H9 (cell line): ENCODE results near the gene PIEZO2. TPM values are rescaled to one million over a fixed set of nuclear protein-coding genes. Genes with fewer than 3 reads are reported as not detected.

Source experiments
- DNase-seq: peaks from one replicate; pipeline ENCODE4 v3.0.0-alpha.2; 2017
- H2AFZ ChIP-seq: one replicate; pipeline ENCODE4 v1.6.1; 2013; ENCODE audit warnings: mild to moderate bottlenecking, low read length, control low read depth, moderate library complexity
- H2AK5ac ChIP-seq: 2 replicates; pipeline ENCODE4 v1.6.1; 2013; ENCODE audit warnings: low read length, control low read depth, mixed read lengths; ENCODE audit not compliant: insufficient read length
- H2BK120ac ChIP-seq: one replicate; pipeline ENCODE4 v1.6.1; 2013; ENCODE audit warnings: low read depth, mild to moderate bottlenecking, low read length, control low read depth, inconsistent platforms; ENCODE audit not compliant: poor library complexity, severe bottlenecking
- H2BK12ac ChIP-seq: 2 replicates; pipeline ENCODE4 v1.6.1; 2013; ENCODE audit warnings: low read length, control low read depth, mixed read lengths, low read depth; ENCODE audit not compliant: insufficient read length
- H2BK15ac ChIP-seq: 2 replicates; pipeline ENCODE4 v1.6.1; 2013; ENCODE audit warnings: low read depth, low read length, control low read depth
- H2BK20ac ChIP-seq: one replicate; pipeline ENCODE4 v1.6.1; 2013; ENCODE audit warnings: low read depth, mild to moderate bottlenecking, low read length, control low read depth, inconsistent platforms; ENCODE audit not compliant: poor library complexity, severe bottlenecking
- H2BK5ac ChIP-seq: 2 replicates; pipeline ENCODE4 v1.6.1; 2013; ENCODE audit warnings: low read length, control low read depth, mixed read lengths; ENCODE audit not compliant: insufficient read length
- H3K14ac ChIP-seq: 2 replicates; pipeline ENCODE4 v1.6.1; 2013; ENCODE audit warnings: low read length, control low read depth; ENCODE audit not compliant: insufficient read depth
- H3K18ac ChIP-seq: 2 replicates; pipeline ENCODE4 v1.6.1; 2013; ENCODE audit warnings: low read depth, mild to moderate bottlenecking, mixed read lengths, low read length, control low read depth; ENCODE audit not compliant: insufficient read length
- H3K23ac ChIP-seq: 2 replicates; pipeline ENCODE4 v1.6.1; 2013; ENCODE audit warnings: low read length, control low read depth, mixed read lengths, low read depth; ENCODE audit not compliant: insufficient read length
- H3K23me2 ChIP-seq: 2 replicates; pipeline ENCODE4 v1.6.1; 2013; ENCODE audit warnings: low read depth, mild to moderate bottlenecking, mixed read lengths, low read length, control low read depth; ENCODE audit not compliant: insufficient read length, poor library complexity, severe bottlenecking
- H3K27ac ChIP-seq: 2 replicates; pipeline ENCODE4 v1.5.1; 2013; ENCODE audit warnings: low read length, control low read depth, mixed read lengths, low read depth; ENCODE audit not compliant: insufficient read length
- H3K27me3 ChIP-seq: 2 replicates; pipeline ENCODE4 v1.6.1; 2013; ENCODE audit warnings: low read length, control low read depth, inconsistent platforms; ENCODE audit not compliant: insufficient read depth
- H3K4ac ChIP-seq: 2 replicates; pipeline ENCODE4 v1.6.1; 2013; ENCODE audit warnings: low read depth, mild to moderate bottlenecking, control low read depth, inconsistent platforms, low read length, moderate library complexity
- H3K4me1 ChIP-seq: 2 replicates; pipeline ENCODE4 v1.6.1; 2013; ENCODE audit warnings: low read length, control low read depth, inconsistent platforms; ENCODE audit not compliant: insufficient read depth
- H3K4me2 ChIP-seq: 2 replicates; pipeline ENCODE4 v1.6.1; 2013; ENCODE audit warnings: low read length, control low read depth, mixed read lengths; ENCODE audit not compliant: insufficient read length, insufficient read depth
- H3K56ac ChIP-seq: 2 replicates; pipeline ENCODE4 v1.6.1; 2013; ENCODE audit warnings: low read depth, mild to moderate bottlenecking, mixed read lengths, low read length, control low read depth; ENCODE audit not compliant: insufficient read length
- H3K79me1 ChIP-seq: 2 replicates; pipeline ENCODE4 v1.6.1; 2013; ENCODE audit warnings: low read depth, mild to moderate bottlenecking, moderate library complexity, low read length, control low read depth, inconsistent platforms; ENCODE audit not compliant: insufficient read depth, poor library complexity, severe bottlenecking
- H3K79me2 ChIP-seq: 2 replicates; pipeline ENCODE4 v1.6.1; 2013; ENCODE audit warnings: low read length, control low read depth, inconsistent platforms; ENCODE audit not compliant: insufficient read depth
- H3K9ac ChIP-seq: 2 replicates; pipeline ENCODE4 v1.6.1; 2013; ENCODE audit warnings: low read length, control low read depth, mixed read lengths; ENCODE audit not compliant: insufficient read length; ENCODE audit errors: extremely low read depth
- H3K9me3 ChIP-seq: one replicate; pipeline ENCODE4 v1.6.1; 2013; ENCODE audit warnings: low read depth, low read length, inconsistent platforms; ENCODE audit not compliant: control insufficient read depth
- H3T11ph ChIP-seq: one replicate; pipeline ENCODE4 v1.6.1; 2013; ENCODE audit warnings: mild to moderate bottlenecking, low read length, control low read depth, inconsistent platforms
- H4K20me1 ChIP-seq: one replicate; pipeline ENCODE4 v1.6.1; 2013; ENCODE audit not compliant: control insufficient read depth, insufficient read length, insufficient read depth
- H4K5ac ChIP-seq: 2 replicates; pipeline ENCODE4 v1.6.1; 2013; ENCODE audit warnings: low read depth, mild to moderate bottlenecking, mixed read lengths, low read length, control low read depth; ENCODE audit not compliant: insufficient read length
- H4K8ac ChIP-seq: replicated peaks from 2 replicates; pipeline ENCODE4 v1.6.1; 2013; ENCODE audit warnings: low read length, control low read depth, mixed read lengths, low read depth; ENCODE audit not compliant: insufficient read length
- H4K91ac ChIP-seq: 2 replicates; pipeline ENCODE4 v1.6.1; 2013; ENCODE audit warnings: low read depth, mild to moderate bottlenecking, moderate library complexity, mixed read lengths, low read length, control low read depth; ENCODE audit not compliant: insufficient read length
- H3K27ac Mint-ChIP-seq, 3 experiments: 2 replicates in 2 of 3; 3 replicates in 1 of 3; pipeline ENCODE4 v1.8.0; 2020 to 2021; ENCODE audit warnings: mixed read lengths in 3 of 3, mild to moderate bottlenecking in 1 of 3, moderate library complexity in 1 of 3
- H3K27me3 Mint-ChIP-seq: 2 replicates; pipeline ENCODE4 v1.8.0; 2021; ENCODE audit warnings: low read depth, mild to moderate bottlenecking, moderate library complexity, mixed read lengths
- H3K36me3 Mint-ChIP-seq, 3 experiments: 2 replicates in 2 of 3; 3 replicates in 1 of 3; pipeline ENCODE4 v1.8.0; 2020 to 2021; ENCODE audit warnings: low read depth in 3 of 3, mixed read lengths in 3 of 3; ENCODE audit not compliant: insufficient read depth in 1 of 3
- H3K4me1 Mint-ChIP-seq, 2 experiments: 2 replicates each; pipeline ENCODE4 v1.8.0; 2020; ENCODE audit warnings: mixed read lengths in 2 of 2
- H3K4me3 Mint-ChIP-seq, 2 experiments: 2 replicates in 1 of 2; 3 replicates in 1 of 2; pipeline ENCODE4 v1.8.0; 2020 to 2021; ENCODE audit warnings: mild to moderate bottlenecking in 2 of 2, mixed read lengths in 2 of 2, moderate library complexity in 1 of 2
- H3K9me3 Mint-ChIP-seq, 2 experiments: 2 replicates in 1 of 2; 3 replicates in 1 of 2; pipeline ENCODE4 v1.8.0; 2020; ENCODE audit warnings: mild to moderate bottlenecking in 2 of 2, mixed read lengths in 2 of 2, moderate library complexity in 1 of 2
- WGBS: extraction: QIAGEN DNeasy Blood & Tissue Kit; methylation state at CpG from one replicate; pipeline ENCODE4 v1.1.7; 2013; ENCODE audit warnings: missing lambda C conversion rate, low lambda C conversion rate, mixed read lengths; ENCODE audit not compliant: insufficient read length; ENCODE audit errors: extremely low coverage; 5-methylcytosine and 5-hydroxymethylcytosine counted together
- total RNA-seq: library from RNA; stranded (reverse); gene quantifications from 2 replicates; pipeline ENCODE4 v1.2.1, GENCODE V29; 2021
- TF ChIP-seq, protein P1 (sequence below): fragments of 200-600 bp; sonication (generic); conservative IDR thresholded peaks from 3 replicates; pipeline ENCODE4 v1.8.0; 2021; ENCODE audit warnings: antibody characterized with exemption, mild to moderate bottlenecking

Gene PIEZO2
- total RNA-seq, 1 experiment from 2014 or later = 3.9 TPM

DNA sequence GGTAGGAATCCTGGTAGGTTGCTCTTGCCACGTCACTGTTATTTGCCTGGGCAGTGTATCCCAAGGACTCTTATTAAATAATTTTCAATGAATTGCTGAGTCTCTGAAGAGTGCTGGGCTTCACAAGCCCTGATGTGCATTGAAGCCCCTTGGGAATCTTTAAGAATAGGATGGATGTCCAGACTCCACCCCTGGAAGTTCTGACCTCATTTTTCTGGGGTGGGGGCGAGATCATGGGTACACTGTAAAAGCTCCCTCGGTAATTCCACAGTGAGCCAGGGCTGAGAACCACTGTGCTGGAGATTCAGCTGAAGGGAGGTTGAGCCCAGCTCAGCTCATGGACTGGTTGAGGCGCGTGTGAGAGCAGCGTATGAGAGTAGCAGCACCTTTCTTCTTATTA lies 140.2 kb downstream of the PIEZO2 start:
- no peaks in the 10 kb centered on the region for H3K27me3 Mint-ChIP-seq

More for the DNA sequence above, 140.2 kb downstream of the PIEZO2 start:
- no peak overlapping the region for H3K4me2 ChIP-seq
- no peak overlapping the region for H2BK15ac ChIP-seq
- Mint-ChIP-seq H3K27ac (peak overlapping the region in 2 of 3 experiments; percentile 75 to 94; a peak in 2 of 7 replicates), H3K4me1 (peaks cover 15 to 16% of the 10 kb centered on the region in 2 experiments), H3K9me3 (no peaks in the 10 kb centered on the region), H3K36me3 (no peaks in the 10 kb centered on the region; a peak in 1 of 7 replicates), H3K4me3 (no peak overlapping the region)
- H4K20me1 ChIP-seq = no peaks in the 10 kb centered on the region
- H2AFZ ChIP-seq = no peak overlapping the region
- no peaks in the 10 kb centered on the region; the same call in 1 of the 2 replicates for H3K79me2 ChIP-seq
- H3K9me3 ChIP-seq = no peaks in the 10 kb centered on the region
- no peak overlapping the region; the same call in 1 of the 2 replicates for H3K14ac ChIP-seq
- no peak overlapping the region for H3K4ac ChIP-seq
- H4K91ac ChIP-seq = no peak overlapping the region
- H3K79me1 ChIP-seq = no peaks in the 10 kb centered on the region
- no CpG with 5 or more reads among the region's 6 CpGs for WGBS
- H3K18ac ChIP-seq = no peak overlapping the region
- H3K27me3 ChIP-seq = no peaks in the 10 kb centered on the region
- no peak overlapping the region for H4K8ac ChIP-seq
- H2BK120ac ChIP-seq = no peak overlapping the region
- H3K27ac ChIP-seq = no peak overlapping the region
- no peak overlapping the region for H2BK12ac ChIP-seq
- TF ChIP-seq, protein P1, sequence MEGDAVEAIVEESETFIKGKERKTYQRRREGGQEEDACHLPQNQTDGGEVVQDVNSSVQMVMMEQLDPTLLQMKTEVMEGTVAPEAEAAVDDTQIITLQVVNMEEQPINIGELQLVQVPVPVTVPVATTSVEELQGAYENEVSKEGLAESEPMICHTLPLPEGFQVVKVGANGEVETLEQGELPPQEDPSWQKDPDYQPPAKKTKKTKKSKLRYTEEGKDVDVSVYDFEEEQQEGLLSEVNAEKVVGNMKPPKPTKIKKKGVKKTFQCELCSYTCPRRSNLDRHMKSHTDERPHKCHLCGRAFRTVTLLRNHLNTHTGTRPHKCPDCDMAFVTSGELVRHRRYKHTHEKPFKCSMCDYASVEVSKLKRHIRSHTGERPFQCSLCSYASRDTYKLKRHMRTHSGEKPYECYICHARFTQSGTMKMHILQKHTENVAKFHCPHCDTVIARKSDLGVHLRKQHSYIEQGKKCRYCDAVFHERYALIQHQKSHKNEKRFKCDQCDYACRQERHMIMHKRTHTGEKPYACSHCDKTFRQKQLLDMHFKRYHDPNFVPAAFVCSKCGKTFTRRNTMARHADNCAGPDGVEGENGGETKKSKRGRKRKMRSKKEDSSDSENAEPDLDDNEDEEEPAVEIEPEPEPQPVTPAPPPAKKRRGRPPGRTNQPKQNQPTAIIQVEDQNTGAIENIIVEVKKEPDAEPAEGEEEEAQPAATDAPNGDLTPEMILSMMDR = no peak
- no peak overlapping the region for H3K9ac ChIP-seq
- no peak for DNase-seq
- no peak overlapping the region for H2AK5ac ChIP-seq
- no peak overlapping the region for H4K5ac ChIP-seq
- no peak overlapping the region for H3K56ac ChIP-seq
- H2BK20ac ChIP-seq = no peak overlapping the region
- no peak overlapping the region for H3K23ac ChIP-seq
- no peak overlapping the region for H2BK5ac ChIP-seq
- no peak overlapping the region for H3T11ph ChIP-seq
- no peaks in the 10 kb centered on the region; the same call in 1 of the 2 replicates for H3K4me1 ChIP-seq
- H3K23me2 ChIP-seq = no peaks in the 10 kb centered on the region
